GM12878 (cell line): Measurements from ENCODE around the gene COQ2. TPM values are rescaled to one million over a fixed set of nuclear protein-coding genes. Genes with fewer than 3 reads are reported as not detected.

Experiments used
- ATAC-seq: fragments of 200-7000 bp; cut with Tn5 transposase; 3 replicates; pipeline ENCODE4 v1.9.1; 2020; ENCODE audit warnings: mild to moderate bottlenecking, moderate library complexity
- BruUV-seq: library from RNA; stranded (reverse); fragments of 400-500 nt; replicated peaks from 2 replicates; lab custom pipeline; 2021; lab: Mats Ljungman, UMichigan
- CTCF ChIA-PET: fragments of 300-600 bp; sonication (Branson Sonifier 250); formaldehyde crosslinking; extraction: SDS; loops from one replicate; lab custom pipeline; 2021; ENCODE audit warnings: inconsistent platforms; lab: Yijun Ruan, JAX
- POLR2A ChIA-PET: fragments of 350-600 bp; formaldehyde crosslinking; extraction: SDS; loops from one replicate; lab custom pipeline; 2021; ENCODE audit warnings: inconsistent platforms; lab: Charles Lee
- RAD21 ChIA-PET: fragments of 300-600 bp; sonication (Branson Sonifier 250); formaldehyde crosslinking; loops from one replicate; lab custom pipeline; 2023; ENCODE audit warnings: antibody characterized with exemption; ENCODE audit not compliant: unreplicated experiment; lab: Charles Lee
- SMC1A ChIA-PET: fragments of 300-600 bp; sonication (Branson Sonifier 250); formaldehyde crosslinking; loops from one replicate; lab custom pipeline; 2023; ENCODE audit not compliant: unreplicated experiment, uncharacterized antibody; lab: Charles Lee
- DNase-seq: peaks from one replicate; pipeline ENCODE4 v3.0.0-alpha.2; 2011; ENCODE audit warnings: low read depth, low spot score
- FAIRE-seq: peaks from 3 replicates; lab custom pipeline; 2011; peaks lifted over from hg19 to GRCh38; lab: Jason Lieb, UNC
- H2AFZ ChIP-seq: 2 replicates; pipeline ENCODE4 v1.6.0; 2011; ENCODE audit warnings: low read depth, low read length, control low read depth; ENCODE audit not compliant: control insufficient read depth
- H3K27ac ChIP-seq: 2 replicates; pipeline ENCODE4 v1.5.1; 2011; ENCODE audit warnings: control low read depth; ENCODE audit not compliant: control insufficient read depth, insufficient read depth
- H3K27me3 ChIP-seq, 2 experiments: replicated peaks in 1 of 2; 2 replicates each; pipeline versions ENCODE4 v1.6.0 to v1.6.1; 2011; ENCODE audit warnings: low read length in 1 of 2; ENCODE audit not compliant: control insufficient read depth in 2 of 2, insufficient read depth in 2 of 2
- H3K36me3 ChIP-seq, 2 experiments: 2 replicates each; pipeline ENCODE4 v1.5.1; 2011; ENCODE audit warnings: low read length in 1 of 2; ENCODE audit not compliant: control insufficient read depth in 2 of 2, insufficient read depth in 2 of 2
- H3K4me1 ChIP-seq: 2 replicates; pipeline ENCODE4 v1.6.1; 2011; ENCODE audit warnings: mild to moderate bottlenecking, low read length, moderate library complexity, mixed read lengths; ENCODE audit not compliant: control insufficient read depth, insufficient read depth
- H3K4me2 ChIP-seq: 2 replicates; pipeline ENCODE4 v1.6.0; 2011; ENCODE audit warnings: control low read depth; ENCODE audit not compliant: control insufficient read depth, insufficient read depth
- H3K4me3 ChIP-seq: fragments of 200-600 bp; sonication (generic); 2 replicates; pipeline ENCODE4 v1.5.1; 2016
- H3K79me2 ChIP-seq: 2 replicates; pipeline ENCODE4 v1.6.0; 2011; ENCODE audit warnings: low read length; ENCODE audit not compliant: control insufficient read depth, insufficient read depth
- H3K9ac ChIP-seq: 2 replicates; pipeline ENCODE4 v1.8.0; 2011; ENCODE audit warnings: low read length, control low read depth, mixed read lengths; ENCODE audit not compliant: control insufficient read depth, insufficient read depth
- H3K9me3 ChIP-seq: replicated peaks from 3 replicates; pipeline ENCODE4 v1.5.1; 2011; ENCODE audit warnings: mild to moderate bottlenecking, low read length; ENCODE audit not compliant: control insufficient read depth, insufficient read depth
- H4K20me1 ChIP-seq: 2 replicates; pipeline ENCODE4 v1.6.0; 2011; ENCODE audit not compliant: control insufficient read depth, insufficient read depth
- CBX5 ChIP-seq: sonication (generic); IDR thresholded peaks from 2 replicates; pipeline ENCODE4 v1.6.1; 2016; ENCODE audit warnings: low read depth, moderate library complexity, mild to moderate bottlenecking, inconsistent platforms
- CEBPB ChIP-seq, 2 experiments: fragments of 150-350 bp in 1 of 2; IDR thresholded peaks; 2 replicates each; pipeline ENCODE4 v1.6.1; 2012 to 2014; ENCODE audit warnings: low read depth in 2 of 2, low read length in 2 of 2, borderline replicate concordance in 1 of 2, inconsistent platforms in 1 of 2
- E4F1 ChIP-seq: fragments of 450-650 bp; IDR thresholded peaks from 2 replicates; pipeline ENCODE4 v1.6.1; 2018; ENCODE audit warnings: borderline replicate concordance, mild to moderate bottlenecking; ENCODE audit not compliant: partially characterized antibody
- EP300 ChIP-seq, 2 experiments: fragments of 150-350 bp in 1 of 2; IDR thresholded peaks; 2 replicates each; pipeline ENCODE4 v1.6.1; 2011 to 2012; ENCODE audit warnings: low read depth in 2 of 2, low read length in 2 of 2, borderline replicate concordance in 1 of 2, improper control_type of control experiment in 1 of 2, inconsistent platforms in 1 of 2; ENCODE audit not compliant: control insufficient read depth in 1 of 2
- FOXM1 ChIP-seq: IDR thresholded peaks from 2 replicates; pipeline ENCODE4 v1.6.1; 2012; ENCODE audit warnings: low read depth, mild to moderate bottlenecking, inconsistent platforms, low read length, moderate library complexity
- GABPA ChIP-seq: IDR thresholded peaks from 2 replicates; pipeline ENCODE4 v1.6.1; 2014; ENCODE audit warnings: antibody characterized with exemption, low read depth, mild to moderate bottlenecking, inconsistent platforms
- IKZF1 ChIP-seq: fragments of 450-650 bp; conservative IDR thresholded peaks from 2 replicates; pipeline ENCODE4 v1.6.1; 2017; ENCODE audit warnings: antibody characterized with exemption, mild to moderate bottlenecking
- JUNB ChIP-seq: IDR thresholded peaks from 2 replicates; pipeline ENCODE4 v1.6.1; 2016; ENCODE audit warnings: antibody characterized with exemption, mild to moderate bottlenecking
- NR2C1 ChIP-seq: fragments of 450-650 bp; IDR thresholded peaks from 2 replicates; pipeline ENCODE4 v1.6.1; 2017; ENCODE audit warnings: antibody characterized with exemption, mild to moderate bottlenecking, moderate library complexity
- PML ChIP-seq: IDR thresholded peaks from 2 replicates; pipeline ENCODE4 v1.6.1; 2012; ENCODE audit warnings: low read length, inconsistent platforms
- RAD51 ChIP-seq: fragments of 450-650 bp; IDR thresholded peaks from 2 replicates; pipeline ENCODE4 v1.6.1; 2016; ENCODE audit warnings: moderate library complexity, mild to moderate bottlenecking, inconsistent platforms
- SRF ChIP-seq, 2 experiments: IDR thresholded peaks; 2 replicates each; pipeline ENCODE4 v1.6.1; 2011; ENCODE audit warnings: low read depth in 2 of 2, low read length in 2 of 2, mild to moderate bottlenecking in 1 of 2, moderate library complexity in 1 of 2
- STAT1 ChIP-seq: fragments of 450-650 bp; conservative IDR thresholded peaks from 2 replicates; pipeline ENCODE4 v1.6.1; 2014; ENCODE audit warnings: antibody characterized with exemption, mild to moderate bottlenecking
- WGBS: methylation state at CpG from one replicate; pipeline ENCODE4 v1.1.6; 2016; ENCODE audit warnings: low lambda C conversion rate; ENCODE audit not compliant: insufficient replicate concordance, insufficient coverage; ENCODE audit errors: missing lambda C conversion rate; 5-methylcytosine and 5-hydroxymethylcytosine counted together
- in situ Hi-C: fragments of 300-500 bp; cut with MboI; formaldehyde crosslinking; loops from 9 replicates; pipeline ENCODE4 v1.14.3; 2018; ENCODE audit warnings: mixed read lengths
- intact Hi-C: fragments of 100-400 bp; cut with micrococcal nuclease; formaldehyde crosslinking; loops from one replicate; pipeline ENCODE4 v1.14.2; 2022; ENCODE audit not compliant: unreplicated experiment
- polyA plus RNA-seq, 11 experiments: library from polyadenylated mRNA; depleted of rRNA in 4 of 11; unstranded in 6 of 11; stranded (reverse) in 5 of 11; fragments of >200 nt; fragmentation: Nextera tagmentation in 4 of 11; fragmentation: Illumina TruSeq in 1 of 11; extraction: Ambion mirVana in 4 of 11; extraction: Trizol in 1 of 11; gene quantifications; 1 replicate in 1 of 11; 2 replicates in 10 of 11; pipeline versions ENCODE4 v1.2.1 to v1.2.3, GENCODE V29; 2011 to 2016; ENCODE audit warnings: inconsistent platforms in 2 of 11, missing spikeins in 2 of 11, low read depth in 1 of 11
- total RNA-seq, 4 experiments: library from RNA; depleted of rRNA in 3 of 4; stranded (reverse); fragments of >200 nt in 3 of 4; fragmentation: Illumina TruSeq in 1 of 4; extraction: Trizol in 1 of 4; gene quantifications; 2 replicates each; pipeline versions ENCODE4 v1.2.1 to v1.2.3, GENCODE V29; 2013 to 2021
- TF ChIP-seq, protein P1 (sequence below): fragments of 450-650 bp; IDR thresholded peaks from 2 replicates; pipeline ENCODE4 v1.6.1; 2017; ENCODE audit warnings: mild to moderate bottlenecking, moderate library complexity

Gene COQ2
- total and polyA plus RNA-seq, 10 of the 15 experiments (the other 5 are each of a cell fraction or from before 2014, with no cell fraction given): 5.0 to 46.7 (median 19.1) TPM

DNA sequence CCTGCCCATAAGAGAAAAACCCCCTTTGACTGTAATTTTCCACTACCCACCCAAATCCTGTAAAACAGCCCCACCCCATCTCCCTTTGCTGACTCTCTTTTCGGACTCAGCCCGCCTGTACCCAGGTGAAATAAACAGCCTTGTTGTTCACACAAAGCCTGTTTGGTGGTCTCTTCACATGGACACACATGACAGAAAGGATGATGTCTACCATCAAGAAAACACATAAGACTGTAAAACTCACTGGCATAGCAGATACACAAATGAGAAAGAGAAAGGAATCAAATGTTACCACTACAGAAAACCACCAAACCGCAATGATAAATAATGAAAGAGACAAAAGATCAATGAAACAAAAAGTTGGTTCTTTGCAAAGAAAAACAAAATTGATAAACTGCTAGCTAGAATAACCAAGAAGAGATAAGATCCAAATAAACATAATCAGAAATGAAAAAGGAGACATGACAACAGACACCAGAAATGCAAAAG lies 48.9 kb downstream of the COQ2 start (continued):
- TF ChIP-seq GABPA (peak; percentile 38; the same call in 1 of the 2 replicates), PML (0 out of 2 replicates have a peak, but pooled peaks have one; percentile 31), EP300 (IDR thresholded peaks at IDR 0.05; ENCODE audit: borderline replicate concordance in 1 of 2, control insufficient read depth in 1 of 2, low read depth in 2 of 2, low read length in 2 of 2) (peak; percentile 15 to 77; a peak in 1 of 4 replicates), RAD51 (peak; percentile 35; the same call in 1 of the 2 replicates), FOXM1 (peak; percentile 85; the same call in 1 of the 2 replicates), JUNB (peak; percentile 96), CEBPB (IDR thresholded peaks at IDR 0.05; ENCODE audit: borderline replicate concordance in 1 of 2, low read depth in 2 of 2, low read length in 2 of 2) (peak in 1 of 2 experiments; percentile 85; a peak in 1 of 4 replicates)

DNA sequence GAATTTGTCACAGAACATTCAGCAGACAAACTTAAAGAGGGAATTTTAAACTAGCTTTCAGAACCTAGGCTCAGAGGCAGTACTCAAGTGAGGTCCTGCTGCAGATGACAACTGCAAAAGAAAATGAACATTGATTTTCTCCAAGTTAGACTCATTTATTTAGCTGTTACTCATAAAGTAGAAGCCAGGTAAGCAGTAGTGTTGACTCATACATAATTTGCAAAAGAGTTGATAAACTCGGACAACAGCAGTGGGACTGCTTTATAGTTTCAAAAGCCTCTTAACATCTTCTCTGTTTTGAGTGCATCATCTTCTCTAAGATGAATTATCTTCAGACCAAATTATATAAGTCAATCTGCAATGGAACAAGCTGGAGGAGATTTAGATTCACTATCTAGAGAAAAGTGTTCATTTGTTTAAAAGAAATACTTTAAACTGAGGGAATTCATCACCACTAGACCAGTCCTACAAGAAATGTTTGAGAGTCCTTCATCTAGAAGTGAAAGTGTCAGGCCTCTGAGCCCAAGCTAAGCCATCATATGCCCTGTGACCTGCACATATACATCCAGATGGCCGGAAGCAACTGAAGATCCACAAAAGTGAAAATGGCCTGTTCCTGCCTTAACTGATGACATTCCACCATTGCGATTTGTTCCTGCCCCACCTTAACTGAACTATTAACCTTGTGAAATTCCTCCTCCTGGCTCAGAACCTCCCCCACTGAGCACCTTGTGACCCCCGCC lies 49.5 kb downstream of the COQ2 start:
- SMC1A ChIA-PET: interaction anchor here (0.7 to 7.7 kb wide), 10 partner anchors 10 to 122 kb away, joined by 3 to 152 read pairs (median 6); partner anchors contain the start of gene PLAC8
- POLR2A ChIA-PET: interaction anchor here (0.5 to 1.3 kb wide), 7 partner anchors 12 to 158 kb away, joined by 3 to 6 read pairs (median 4); no protein-coding TSS in a partner anchor
- peaks cover 37% of the 10 kb centered on the region for H3K4me1 ChIP-seq
- FAIRE-seq: no peak
- no peaks in the 10 kb centered on the region for H3K36me3 ChIP-seq
- ATAC-seq: peak; percentile 44
- WGBS: 0% methylated on average over 4 of the region's 4 CpGs
- no peaks in the 10 kb centered on the region for H3K27me3 ChIP-seq
- RAD21 ChIA-PET: interaction anchor here (1.0 to 5.3 kb wide), 8 partner anchors 13 to 123 kb away, joined by 3 to 22 read pairs (median 4); partner anchors contain the start of gene PLAC8
- H3K9ac ChIP-seq: no peak overlapping the region
- H3K4me2 ChIP-seq: peak overlapping the region; percentile 2
- CTCF ChIA-PET: interaction anchor here (0.5 to 4.5 kb wide), 9 partner anchors 13 to 154 kb away, joined by 3 to 18 read pairs (median 7); no protein-coding TSS in a partner anchor
- peak overlapping the region; percentile 53 for H3K27ac ChIP-seq
- no peaks in the 10 kb centered on the region for H4K20me1 ChIP-seq
- H3K9me3 ChIP-seq: no peaks in the 10 kb centered on the region
- DNase-seq: no peak
- no peaks in the 10 kb centered on the region for H3K79me2 ChIP-seq
- TSS peak; percentile 72 for BruUV-seq
- intact Hi-C loops (no loop called here), in situ Hi-C loops (no loop called here)
- no peak overlapping the region for H2AFZ ChIP-seq
- H3K4me3 ChIP-seq: 0 out of 2 replicates have a peak overlapping the region, but pooled peaks have one; percentile 1
- TF ChIP-seq IKZF1: no peak; the same call in 1 of the 2 replicates
- TF ChIP-seq JUNB: peak; percentile 41
- TF ChIP-seq SRF (IDR thresholded peaks at IDR 0.05; ENCODE audit: low read depth in 2 of 2, low read length in 2 of 2): no peak
- TF ChIP-seq, protein P1, sequence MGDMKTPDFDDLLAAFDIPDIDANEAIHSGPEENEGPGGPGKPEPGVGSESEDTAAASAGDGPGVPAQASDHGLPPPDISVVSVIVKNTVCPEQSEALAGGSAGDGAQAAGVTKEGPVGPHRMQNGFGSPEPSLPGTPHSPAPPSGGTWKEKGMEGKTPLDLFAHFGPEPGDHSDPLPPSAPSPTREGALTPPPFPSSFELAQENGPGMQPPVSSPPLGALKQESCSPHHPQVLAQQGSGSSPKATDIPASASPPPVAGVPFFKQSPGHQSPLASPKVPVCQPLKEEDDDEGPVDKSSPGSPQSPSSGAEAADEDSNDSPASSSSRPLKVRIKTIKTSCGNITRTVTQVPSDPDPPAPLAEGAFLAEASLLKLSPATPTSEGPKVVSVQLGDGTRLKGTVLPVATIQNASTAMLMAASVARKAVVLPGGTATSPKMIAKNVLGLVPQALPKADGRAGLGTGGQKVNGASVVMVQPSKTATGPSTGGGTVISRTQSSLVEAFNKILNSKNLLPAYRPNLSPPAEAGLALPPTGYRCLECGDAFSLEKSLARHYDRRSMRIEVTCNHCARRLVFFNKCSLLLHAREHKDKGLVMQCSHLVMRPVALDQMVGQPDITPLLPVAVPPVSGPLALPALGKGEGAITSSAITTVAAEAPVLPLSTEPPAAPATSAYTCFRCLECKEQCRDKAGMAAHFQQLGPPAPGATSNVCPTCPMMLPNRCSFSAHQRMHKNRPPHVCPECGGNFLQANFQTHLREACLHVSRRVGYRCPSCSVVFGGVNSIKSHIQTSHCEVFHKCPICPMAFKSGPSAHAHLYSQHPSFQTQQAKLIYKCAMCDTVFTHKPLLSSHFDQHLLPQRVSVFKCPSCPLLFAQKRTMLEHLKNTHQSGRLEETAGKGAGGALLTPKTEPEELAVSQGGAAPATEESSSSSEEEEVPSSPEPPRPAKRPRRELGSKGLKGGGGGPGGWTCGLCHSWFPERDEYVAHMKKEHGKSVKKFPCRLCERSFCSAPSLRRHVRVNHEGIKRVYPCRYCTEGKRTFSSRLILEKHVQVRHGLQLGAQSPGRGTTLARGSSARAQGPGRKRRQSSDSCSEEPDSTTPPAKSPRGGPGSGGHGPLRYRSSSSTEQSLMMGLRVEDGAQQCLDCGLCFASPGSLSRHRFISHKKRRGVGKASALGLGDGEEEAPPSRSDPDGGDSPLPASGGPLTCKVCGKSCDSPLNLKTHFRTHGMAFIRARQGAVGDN: peak; percentile 66
- TF ChIP-seq CBX5: 0 out of 2 replicates have a peak, but pooled peaks have one; percentile 15
- TF ChIP-seq NR2C1: no peak
- TF ChIP-seq STAT1: no peak
- TF ChIP-seq E4F1: no peak
